Stimulated activated CD8-positive, alpha-beta memory T cell treated with anti-CD3 and anti-CD28 coated beads, Interleukin-12 subunit alpha, Interleukin-12 subunit beta, amount 100 ng/mL, for 4 hours (primary cell): ENCODE measurements around the gene WDR76.

Experiments used
- DNase-seq: peaks from one replicate; pipeline ENCODE4 v3.0.0-alpha.2; 2020; ENCODE audit warnings: low read depth

The WDR76 gene

GRCh38 chr15:43913941-43914340 lies 87.1 kb downstream of the WDR76 start:
- DNase-seq, result no peak

- DNase-seq, result no peak
Measured at GRCh38 chr15:43915631-43916325, 89.0 kb downstream of the WDR76 start.

- no peak for DNase-seq
Measured at GRCh38 chr15:43916326-43916660, 89.5 kb downstream of the WDR76 start.
